ENCODE data around the gene DENND4C.
"Not testable (repeated sequence)": the region's sequence is repeated elsewhere in the genome, so short reads cannot be mapped to it uniquely, and the experiment has no call there.

The DENND4C gene

DNA sequence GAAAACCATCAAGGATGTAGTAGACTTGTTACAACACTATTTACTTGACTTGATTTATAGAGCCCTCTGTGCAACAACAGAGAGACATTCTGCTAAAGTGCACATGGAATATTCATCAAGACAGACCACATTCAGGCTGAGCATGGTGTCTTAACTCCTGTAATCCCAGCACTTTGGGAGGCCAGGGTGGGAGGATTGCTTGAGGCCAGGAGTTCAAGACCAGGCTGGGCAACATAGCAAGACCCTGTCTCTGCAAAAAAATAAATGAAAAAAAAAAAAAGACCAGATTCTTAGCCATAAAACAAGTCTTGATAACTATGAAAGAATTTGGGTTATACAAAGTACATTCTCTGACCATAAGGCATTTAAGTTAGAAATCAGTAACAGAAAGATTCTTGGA, 25.3 kb downstream of the DENND4C start:
- H3K27ac ChIP-seq, result no peak overlapping the region

DNA sequence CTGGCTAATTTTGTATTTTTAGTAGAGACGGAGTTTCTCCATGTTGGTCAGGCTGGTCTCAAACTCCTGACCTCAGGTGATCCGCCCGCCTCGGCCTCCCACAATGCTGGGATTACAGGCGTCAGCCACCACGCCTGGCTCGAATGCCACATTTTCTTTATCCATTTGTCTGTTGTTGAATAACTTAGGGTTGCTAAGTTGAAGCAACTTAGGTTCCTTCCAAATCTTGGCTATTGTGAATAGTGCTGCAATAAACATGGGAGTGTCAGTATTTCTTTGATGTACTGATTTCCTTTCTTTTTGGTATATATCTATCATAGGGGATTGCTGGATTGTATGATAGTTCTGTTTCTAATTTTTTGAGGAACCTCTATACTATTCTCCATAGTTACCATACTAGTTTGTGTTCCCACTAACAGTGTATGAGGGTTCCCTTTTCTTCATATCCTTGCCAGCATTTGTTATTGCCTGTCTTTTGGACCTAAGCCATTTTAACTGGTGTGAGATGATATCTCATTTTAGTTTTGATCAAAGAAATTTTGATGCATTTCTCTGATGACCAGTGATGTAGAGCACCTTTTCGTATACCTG, 29.3 kb downstream of the DENND4C start:
- not testable (repeated sequence) for H3K27ac ChIP-seq, H3K4me3 ChIP-seq

More for the DNA sequence above, 25.3 kb downstream of the DENND4C start:
- no peak overlapping the region for H3K4me3 ChIP-seq

DNA sequence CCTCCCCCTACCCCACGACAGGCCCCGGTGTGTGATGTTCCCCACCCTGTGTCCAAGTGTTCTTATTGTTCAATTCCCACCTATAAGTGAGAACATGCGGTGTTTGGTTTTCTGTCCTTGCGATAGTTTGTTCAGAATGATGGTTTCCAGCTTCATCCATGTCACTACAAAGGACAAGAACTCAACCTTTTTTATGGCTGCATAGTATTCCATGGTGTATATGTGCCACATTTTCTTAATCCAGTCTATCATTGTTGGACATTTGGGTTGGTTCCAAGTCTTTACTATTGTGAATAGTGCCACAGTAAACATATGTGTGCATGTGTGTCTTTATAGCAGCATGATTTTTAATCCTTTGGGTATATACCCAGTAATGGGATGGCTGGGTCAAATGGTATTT, 35.1 kb downstream of the DENND4C start:
- not testable (repeated sequence) for H3K27ac ChIP-seq, H3K4me3 ChIP-seq

DNA sequence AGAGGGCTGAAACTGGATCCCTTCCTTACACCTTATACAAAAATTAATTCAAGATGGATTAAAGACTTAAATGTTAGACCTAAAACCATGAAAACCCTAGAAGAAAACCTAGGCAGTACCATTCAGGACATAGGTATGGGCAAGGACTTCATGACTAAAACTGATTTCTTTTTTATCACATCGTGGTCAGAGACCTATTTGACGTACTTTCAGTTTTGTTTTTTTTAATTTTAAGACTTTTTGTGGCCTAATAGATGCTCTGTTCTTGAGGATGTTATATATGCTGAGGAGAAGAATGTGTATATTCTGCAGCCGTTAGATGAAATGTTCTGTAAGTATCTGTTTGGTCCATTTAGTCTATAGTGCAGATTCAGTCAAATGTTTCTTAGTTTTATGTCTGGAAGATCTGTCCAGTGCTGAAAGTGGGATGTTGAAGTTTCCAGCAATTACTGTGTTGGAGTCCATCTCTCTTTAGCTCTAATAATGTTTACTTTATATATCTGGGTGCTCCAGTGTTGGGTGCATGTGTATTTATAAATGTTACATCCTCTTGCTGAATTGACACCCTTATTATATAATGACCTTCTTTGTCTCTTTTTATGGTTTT, 36.4 kb downstream of the DENND4C start:
- H3K4me3 ChIP-seq, H3K27ac ChIP-seq: not testable (repeated sequence)

DNA sequence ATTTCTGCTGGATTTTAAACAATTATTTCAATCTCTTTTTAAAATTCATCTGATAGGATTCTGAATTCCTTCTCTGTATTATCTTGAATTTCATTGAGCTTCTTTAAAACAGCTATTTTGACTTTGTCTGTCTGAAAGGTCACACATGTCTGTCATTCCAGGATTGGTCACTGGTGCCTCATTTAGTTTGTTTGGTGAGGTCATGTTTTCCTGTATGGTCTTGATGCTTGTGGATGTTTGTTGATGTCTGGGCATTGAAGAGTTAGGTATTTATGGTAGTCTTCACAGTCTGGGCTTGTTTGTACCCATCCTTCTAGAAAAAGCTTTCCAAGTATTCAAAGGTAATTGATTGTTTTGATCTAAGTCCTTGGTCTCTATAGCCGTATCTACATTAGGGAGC, 39.1 kb downstream of the DENND4C start:
- no peak overlapping the region for H3K4me3 ChIP-seq
- no peak overlapping the region for H3K27ac ChIP-seq

DNA sequence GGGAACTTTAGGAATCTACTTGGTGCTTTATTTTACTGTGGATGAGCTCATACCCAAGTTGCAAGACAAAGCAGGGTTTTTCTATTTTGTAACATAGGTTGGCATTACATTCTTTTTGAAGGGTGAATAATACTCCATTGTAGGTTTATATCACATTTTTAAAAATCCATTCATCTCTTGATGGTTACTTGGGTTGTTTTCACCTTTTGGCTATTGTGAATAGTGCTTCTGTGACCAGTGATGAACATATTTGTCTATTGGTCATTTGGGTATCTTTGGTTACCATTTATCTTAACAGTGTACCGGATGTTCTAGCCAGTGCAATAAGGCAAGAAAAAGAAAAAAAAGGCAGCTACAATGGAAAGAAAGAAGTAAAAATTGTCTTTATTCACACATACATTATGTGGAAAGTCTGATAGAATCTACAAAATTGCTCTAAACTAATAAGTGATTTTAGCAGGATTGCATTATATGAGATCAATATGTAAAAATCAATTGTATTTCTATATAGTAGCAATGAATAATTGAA, 40.0 kb downstream of the DENND4C start:
- H3K4me3 ChIP-seq, result no peak overlapping the region
- no peak overlapping the region for H3K27ac ChIP-seq

DNA sequence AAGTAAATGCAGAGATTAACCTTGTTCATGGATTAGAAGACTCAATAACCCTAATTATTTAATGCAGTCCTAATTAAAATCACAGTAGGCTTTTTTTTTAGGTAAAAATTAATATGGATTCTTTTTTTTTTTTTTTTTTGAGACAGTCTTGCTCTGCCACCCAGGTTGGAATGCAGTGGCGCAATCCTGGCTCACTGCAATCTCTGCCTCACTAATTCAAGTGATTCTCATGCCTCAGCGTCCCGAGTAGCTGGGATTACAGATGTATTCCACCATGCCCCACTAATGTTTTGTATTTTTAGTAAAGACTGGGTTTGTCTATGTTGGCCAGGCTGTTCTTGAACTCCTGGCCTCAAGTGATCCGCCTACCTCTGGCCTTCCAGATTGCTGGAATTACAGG, 40.6 kb downstream of the DENND4C start:
- no peak overlapping the region for H3K4me3 ChIP-seq
- no peak overlapping the region for H3K27ac ChIP-seq

DNA sequence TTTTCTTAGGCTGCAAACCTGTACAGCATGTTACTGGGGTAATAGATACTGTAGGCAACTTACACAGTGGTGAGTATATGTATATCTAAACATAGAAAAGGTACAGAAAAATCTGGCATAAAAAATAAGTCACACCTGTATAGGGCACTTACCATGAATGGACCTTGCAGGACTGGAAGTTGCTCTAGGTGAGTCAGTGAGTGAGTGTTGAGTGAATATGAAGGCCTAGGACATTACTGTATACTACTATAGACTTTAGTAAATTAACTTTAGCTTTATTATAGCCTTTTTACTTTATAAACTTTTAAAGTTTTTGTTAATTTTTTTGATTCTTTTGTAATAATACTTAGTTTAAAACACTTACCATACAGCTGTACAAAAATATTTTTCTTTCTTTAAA, 51.3 kb downstream of the DENND4C start:
- Histone ChIP-seq H3K4me3 (no peak overlapping the region), H3K27ac (no peak overlapping the region)

DNA sequence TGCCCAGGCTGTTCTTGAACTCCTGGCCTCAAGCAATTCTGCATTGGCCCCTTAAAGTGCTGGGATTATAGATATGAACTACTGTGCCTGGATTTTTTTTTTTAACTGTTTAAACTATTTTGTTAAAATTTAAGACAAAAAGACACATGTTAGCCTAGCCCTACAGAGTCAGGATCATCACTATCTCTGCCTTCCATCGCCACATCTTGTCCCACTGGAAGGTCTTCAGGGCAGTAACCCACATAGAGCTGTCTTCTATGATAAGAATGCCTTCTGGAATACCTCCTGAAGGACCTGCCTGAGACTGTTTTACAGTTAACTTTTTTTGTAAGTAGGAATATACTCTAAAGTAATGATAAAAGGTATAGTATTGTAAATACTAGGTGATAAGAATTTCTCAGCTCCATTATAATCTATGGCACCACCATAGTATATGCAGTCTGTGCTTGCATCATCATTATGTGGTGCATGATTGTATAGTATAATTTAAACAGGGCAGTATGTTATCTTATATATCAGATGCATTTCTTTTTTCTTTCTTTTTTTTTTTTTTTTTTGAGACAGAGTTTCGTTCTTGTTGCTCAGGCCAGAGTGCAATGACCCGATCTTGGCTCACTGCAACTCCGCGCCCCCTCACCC, 52.7 kb downstream of the DENND4C start:
- Histone ChIP-seq H3K4me3 (no peak overlapping the region), H3K27ac (no peak overlapping the region)

DNA sequence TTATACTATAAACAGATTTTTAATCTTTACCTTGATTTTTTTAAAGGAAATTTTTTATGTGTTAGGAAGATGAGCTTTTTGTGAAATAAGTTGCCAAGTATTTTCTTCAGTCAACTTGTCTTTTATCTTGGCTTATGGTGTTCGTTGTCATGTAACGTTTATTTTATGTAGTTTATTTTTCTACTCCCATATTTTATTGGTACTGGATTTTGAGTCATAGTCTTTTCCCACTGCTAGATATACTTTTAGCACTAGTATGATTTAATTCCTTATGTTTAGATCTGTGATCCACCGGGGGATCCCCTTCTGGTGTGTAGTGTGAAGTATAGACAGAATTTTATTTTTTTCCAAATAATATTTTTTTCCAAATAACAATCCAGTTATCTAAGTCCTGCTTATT, 54.2 kb downstream of the DENND4C start:
- no peak overlapping the region for H3K27ac ChIP-seq
- no peak overlapping the region for H3K4me3 ChIP-seq

DNA sequence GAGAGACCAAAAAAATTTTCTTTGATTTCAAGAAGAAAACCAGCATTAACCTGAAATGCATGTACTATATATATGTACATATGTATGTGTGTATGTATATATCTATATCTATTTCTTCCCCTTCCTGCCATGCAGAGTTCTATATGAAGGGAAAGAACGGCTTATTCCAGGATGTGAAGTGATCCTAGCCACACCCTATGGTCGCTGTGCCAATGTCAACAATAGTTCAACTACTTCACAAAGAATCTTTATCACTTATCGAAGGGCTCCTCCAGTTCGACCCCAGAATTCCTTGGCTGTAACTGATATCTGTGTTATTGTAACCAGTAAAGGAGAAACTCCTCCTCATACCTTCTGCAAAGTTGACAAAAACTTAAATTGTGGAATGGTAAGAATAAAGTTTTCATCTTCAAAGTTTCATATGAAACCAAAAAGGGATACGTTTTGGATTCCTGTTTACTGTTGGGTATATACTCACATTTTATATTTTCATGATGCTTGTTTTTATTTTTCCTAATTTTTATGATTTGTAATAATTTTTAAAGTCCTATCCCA, 56.2 kb downstream of the DENND4C start:
- H3K27ac ChIP-seq, result no peak overlapping the region
- no peak overlapping the region for H3K4me3 ChIP-seq

DNA sequence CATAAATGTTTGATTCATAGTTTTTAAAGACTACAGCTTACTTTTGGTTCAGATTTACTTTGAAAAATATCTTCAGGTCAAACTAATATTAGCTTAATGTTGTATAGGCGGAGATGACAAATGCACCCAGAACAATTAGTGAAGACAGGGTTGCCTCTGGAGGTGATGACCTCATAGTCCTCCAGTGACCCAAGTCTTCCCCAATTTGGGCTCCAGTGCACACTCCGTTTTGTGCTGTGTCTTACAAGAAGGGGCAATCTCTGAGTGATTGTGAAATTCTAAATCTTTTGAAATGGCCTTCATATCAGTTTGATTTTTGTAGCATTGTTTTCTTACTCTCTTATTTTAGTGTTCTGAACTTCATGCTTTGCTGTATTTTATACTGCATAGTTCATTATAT, 57.6 kb downstream of the DENND4C start:
- no peak overlapping the region for H3K27ac ChIP-seq
- no peak overlapping the region for H3K4me3 ChIP-seq

DNA sequence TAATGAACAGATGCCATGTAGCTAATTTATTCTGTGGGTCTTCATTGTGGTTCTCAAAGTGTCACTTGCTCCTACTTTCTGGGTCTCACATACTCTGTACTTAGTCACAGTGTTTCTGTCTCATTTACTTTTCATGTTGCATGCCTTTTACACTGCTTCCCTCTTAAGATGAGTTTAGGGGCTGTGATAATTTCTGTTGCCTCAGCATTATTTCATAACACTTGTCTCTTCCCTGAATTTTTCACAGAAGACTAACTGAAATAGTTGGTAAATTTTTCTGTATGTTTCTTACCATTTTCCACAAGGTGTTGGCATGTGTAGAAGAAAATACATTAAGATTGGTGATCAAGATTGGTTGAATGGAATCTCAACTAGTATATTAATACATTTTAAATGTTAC, 59.6 kb downstream of the DENND4C start:
- H3K27ac ChIP-seq, result no peak overlapping the region
- H3K4me3 ChIP-seq, result no peak overlapping the region

DNA sequence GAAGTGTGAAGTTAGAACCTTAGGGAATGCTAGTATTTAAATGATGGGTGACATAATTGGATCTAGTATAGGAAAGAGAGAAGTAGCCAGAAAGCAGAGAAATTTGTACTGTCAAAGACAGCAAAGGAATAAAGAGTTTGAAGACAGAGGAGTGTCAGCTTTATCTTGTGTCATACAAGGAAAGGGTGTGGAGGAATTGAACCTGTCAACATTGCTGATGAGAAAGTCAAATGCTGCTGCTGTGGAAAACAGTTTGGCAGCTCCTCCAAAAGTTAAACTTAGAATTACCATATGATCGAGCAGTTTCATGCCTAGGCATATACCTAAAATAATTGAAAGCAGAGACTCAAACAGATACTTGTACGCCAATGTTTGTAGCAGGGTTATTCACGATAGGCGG, 63.7 kb downstream of the DENND4C start:
- no peak overlapping the region for H3K27ac ChIP-seq

DNA sequence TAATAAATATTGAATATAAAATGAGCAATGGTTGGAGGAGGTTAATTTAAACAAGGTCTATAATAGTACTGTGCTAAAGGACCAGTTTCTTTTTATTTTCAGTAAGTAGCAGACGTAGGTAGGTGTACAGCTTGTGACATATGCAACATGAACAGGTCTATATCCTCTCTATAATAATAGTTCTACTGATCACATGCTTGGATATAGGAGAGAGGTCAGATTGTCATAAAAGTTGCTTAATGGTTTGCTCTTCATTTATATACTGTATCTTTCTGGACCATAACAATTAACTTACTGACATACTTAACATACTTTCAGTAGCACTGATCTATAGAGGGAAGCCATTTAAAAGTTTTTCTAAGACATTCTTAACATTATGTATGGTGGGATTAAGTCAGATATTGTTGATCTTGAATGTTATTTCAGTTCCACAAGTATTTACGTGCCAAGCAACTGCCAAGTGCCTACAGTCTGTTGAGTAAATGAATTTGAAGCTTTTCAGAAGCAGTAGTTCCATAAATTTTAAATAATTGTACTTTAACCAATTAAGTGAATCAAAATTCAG, 68.0 kb downstream of the DENND4C start:
- Histone ChIP-seq H3K4me3 (no peak overlapping the region), H3K27ac (no peak overlapping the region)

More for the DNA sequence above, 63.7 kb downstream of the DENND4C start:
- H3K4me3 ChIP-seq, result no peak overlapping the region

DNA sequence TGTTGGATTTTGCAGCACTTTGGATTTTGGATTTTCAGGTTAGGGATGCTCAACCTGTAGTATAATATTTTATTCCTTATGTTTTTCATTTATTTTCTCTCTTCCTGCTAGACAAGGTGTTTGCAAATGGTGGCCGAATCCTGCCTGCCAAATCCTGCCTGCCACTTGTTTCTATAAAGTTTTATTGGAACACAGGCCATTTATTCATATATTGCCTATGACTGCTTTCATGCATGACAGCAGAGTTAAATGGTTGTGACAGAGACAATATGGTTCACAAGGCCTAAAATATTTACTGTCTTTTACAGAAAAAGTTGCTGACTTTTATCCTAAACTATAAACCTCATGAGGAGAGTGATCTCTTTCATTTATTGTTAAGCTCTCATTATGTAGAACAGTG, 72.7 kb downstream of the DENND4C start:
- Histone ChIP-seq H3K4me3 (no peak overlapping the region), H3K27ac (no peak overlapping the region)

DNA sequence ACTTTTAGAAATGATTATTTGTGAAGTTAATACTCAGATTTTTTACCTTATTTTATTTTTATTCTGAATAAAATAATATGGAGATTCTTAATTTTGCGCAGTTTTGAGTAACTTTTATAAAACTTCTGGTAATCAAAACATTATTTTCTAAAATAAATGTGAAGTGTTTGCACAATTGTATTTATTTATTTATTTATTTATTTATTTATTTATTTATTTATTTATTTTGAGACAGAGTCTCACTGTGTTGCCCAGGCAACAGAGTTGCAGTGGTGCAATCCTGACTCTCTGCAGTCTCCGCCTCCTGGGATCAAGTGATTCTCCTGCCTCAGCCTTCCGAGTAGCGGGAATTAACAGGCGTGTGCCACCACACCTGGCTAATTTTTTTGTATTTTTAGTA, 76.1 kb downstream of the DENND4C start:
- Histone ChIP-seq H3K4me3 (no peak overlapping the region), H3K27ac (no peak overlapping the region)

DNA sequence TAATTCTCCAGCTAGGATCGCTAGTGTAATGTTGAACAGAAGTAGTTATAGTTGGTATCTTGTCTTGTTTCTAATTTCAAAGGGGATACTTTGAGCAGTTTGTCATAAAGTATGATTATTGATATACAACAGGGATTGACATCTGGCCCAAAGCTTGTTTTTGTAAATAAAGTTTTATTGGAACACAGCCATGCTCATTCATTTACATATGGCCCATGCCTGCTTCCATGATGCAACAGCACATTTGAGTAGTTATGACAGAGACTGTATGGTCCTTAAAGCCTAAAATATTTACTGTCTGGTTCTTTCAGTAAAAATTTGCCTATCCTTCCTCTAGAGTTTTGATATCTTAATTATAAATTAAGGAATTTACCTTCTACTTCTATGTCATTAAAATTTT, 79.8 kb downstream of the DENND4C start:
- Histone ChIP-seq H3K27ac (no peak overlapping the region), H3K4me3 (no peak overlapping the region)

DNA sequence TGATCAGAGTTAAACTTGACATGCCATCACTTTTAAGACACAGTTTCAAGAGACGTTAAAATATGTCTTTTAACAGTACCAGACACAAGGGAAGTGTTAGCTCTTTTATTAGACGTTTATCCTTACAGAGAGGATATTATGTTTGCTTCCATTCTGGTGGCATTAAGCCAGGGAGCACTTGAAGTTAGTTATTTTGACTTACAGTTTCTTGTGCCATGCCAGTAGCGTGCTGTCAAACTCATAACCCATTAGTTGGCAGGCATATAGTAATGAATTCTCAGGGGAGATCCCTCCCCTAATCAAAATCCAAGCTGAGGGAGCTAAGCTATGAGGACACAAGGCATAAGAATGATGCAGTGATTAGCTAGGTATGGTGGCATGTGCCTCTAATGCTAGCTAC, 83.1 kb downstream of the DENND4C start:
- no peak overlapping the region for H3K4me3 ChIP-seq
- H3K27ac ChIP-seq, result no peak overlapping the region

DNA sequence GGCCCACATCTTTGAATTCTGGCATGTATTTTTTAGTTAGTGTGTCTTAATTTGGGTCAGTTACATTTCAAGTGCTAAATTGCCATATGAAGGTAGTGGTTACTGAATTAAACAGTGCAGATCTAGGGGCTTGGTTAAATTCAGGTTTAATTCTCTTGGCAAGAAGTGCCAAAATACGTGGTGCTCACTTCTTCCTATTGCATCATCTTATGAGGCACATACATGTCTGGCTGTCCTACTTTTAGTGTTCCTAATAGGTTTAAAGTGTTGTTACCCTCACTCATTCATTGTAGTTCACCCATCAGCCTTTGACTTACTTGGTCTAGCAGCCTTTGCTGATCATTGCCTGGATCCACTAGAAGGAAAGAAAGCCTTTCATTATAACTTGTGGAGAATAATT, 90.0 kb downstream of the DENND4C start:
- Histone ChIP-seq H3K4me3 (no peak overlapping the region), H3K27ac (no peak overlapping the region)

DNA sequence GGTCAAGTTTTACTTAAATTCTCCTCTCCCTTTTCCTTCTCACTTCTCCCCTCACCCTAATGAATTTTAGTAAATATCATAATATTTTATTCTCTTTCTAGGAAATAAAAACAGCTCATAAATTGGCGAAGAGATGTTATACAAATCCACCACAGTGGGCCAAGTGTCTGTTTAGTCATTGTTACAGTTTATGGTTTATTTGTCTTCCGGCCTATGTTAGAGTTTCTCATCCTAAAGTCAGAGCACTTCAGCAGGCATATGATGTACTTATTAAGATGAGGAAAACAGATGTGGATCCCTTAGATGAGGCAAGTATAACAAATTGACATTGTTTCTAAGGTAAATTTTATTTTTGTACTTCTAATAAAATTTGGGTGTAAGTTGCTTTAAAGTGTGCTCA, 101.4 kb downstream of the DENND4C start:
- no peak overlapping the region for H3K4me3 ChIP-seq

More for the DNA sequence above, 101.4 kb downstream of the DENND4C start:
- H3K27ac ChIP-seq, result no peak overlapping the region

Data from skin epidermis (tissue), 12 donors.